NB4 (cell line): ENCODE data around the gene MEA1.
A peak's percentile ranks its signal among the peaks of the same experiment; 100 is the strongest.

Experiments
- DNase-seq: peaks from one replicate; pipeline ENCODE4 v3.0.0; 2010; ENCODE audit warnings: low read depth
- H3K4me3 ChIP-seq: one replicate; pipeline ENCODE4 v1.5.1; 2011; ENCODE audit warnings: mild to moderate bottlenecking, low read depth, low read length, moderate library complexity
- CTCF ChIP-seq: IDR thresholded peaks from one replicate; pipeline ENCODE4 v1.5.1; 2012; ENCODE audit warnings: low read depth, low read length
- MAX ChIP-seq: IDR thresholded peaks from 2 replicates; pipeline ENCODE4 v1.6.1; 2011; ENCODE audit warnings: low read depth, low read length
- MYC ChIP-seq: IDR thresholded peaks from 2 replicates; pipeline ENCODE4 v1.6.1; 2011; ENCODE audit warnings: low read depth, low read length
- POLR2A ChIP-seq: IDR thresholded peaks from 2 replicates; pipeline ENCODE4 v1.6.1; 2011; ENCODE audit warnings: mild to moderate bottlenecking; ENCODE audit not compliant: insufficient read length; ENCODE audit errors: extremely low read depth

MEA1 gene

GRCh38 chr6:42969431-42969830 lies 44.3 kb downstream of the MEA1 start:
- no peak for DNase-seq
- TF ChIP-seq CTCF, result no peak
- no peak for TF ChIP-seq POLR2A
- TF ChIP-seq MYC, result no peak
- TF ChIP-seq MAX, result no peak
- no peak overlapping the region for H3K4me3 ChIP-seq

GRCh38 chr6:42968783-42969182 lies 45.0 kb downstream of the MEA1 start:
- TF ChIP-seq MYC, result no peak
- TF ChIP-seq POLR2A, result no peak
- TF ChIP-seq MAX, result no peak
- TF ChIP-seq CTCF, result no peak
- no peak for DNase-seq
- no peak overlapping the region for H3K4me3 ChIP-seq

GRCh38 chr6:42968126-42968701 lies 45.5 kb downstream of the MEA1 start:
- TF ChIP-seq MAX, result no peak
- TF ChIP-seq CTCF, result no peak
- TF ChIP-seq POLR2A, result no peak
- TF ChIP-seq MYC, result no peak
- H3K4me3 ChIP-seq, result no peak overlapping the region
- no peak for DNase-seq

- no peak for DNase-seq
- no peak overlapping the region for H3K4me3 ChIP-seq
- TF ChIP-seq POLR2A (no peak), MYC (no peak), MAX (no peak)
Measured at GRCh38 chr6:42967228-42967627, 46.5 kb downstream of the MEA1 start.

- no peak for DNase-seq
- no peak for TF ChIP-seq CTCF
- no peak for TF ChIP-seq POLR2A
- no peak for TF ChIP-seq MYC
- TF ChIP-seq MAX, result no peak
- no peak overlapping the region for H3K4me3 ChIP-seq
Measured at GRCh38 chr6:42966571-42966970, 47.2 kb downstream of the MEA1 start.

- H3K4me3 ChIP-seq, result no peak overlapping the region
- TF ChIP-seq MAX (no peak), CTCF (peak; percentile 42)
- DNase-seq, result peak; percentile 68
Measured at GRCh38 chr6:42963855-42964605, 49.7 kb downstream of the MEA1 start.
